ENCODE measurements around the gene ZNF385B.

DNA sequence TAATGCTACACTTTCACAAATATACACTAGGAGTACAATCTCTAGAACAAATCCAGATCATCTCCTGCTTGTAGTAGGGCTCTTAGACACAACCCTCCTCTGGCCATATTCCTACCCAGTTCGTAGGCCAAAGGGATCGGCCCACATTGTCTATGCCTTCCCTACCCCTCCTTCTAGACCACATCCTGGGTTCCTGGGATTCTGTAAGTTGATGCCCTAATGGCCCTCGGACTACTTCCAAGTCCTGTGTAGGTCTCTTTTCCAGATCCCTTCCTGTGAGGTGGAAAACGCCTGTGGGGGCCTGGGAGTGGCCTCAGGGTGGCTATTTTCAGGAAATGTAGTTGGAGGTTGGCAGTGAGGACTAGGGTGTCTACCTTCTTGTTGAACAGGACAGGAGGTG, 289.7 kb downstream of the ZNF385B start:
- TF ChIP-seq, protein P1, sequence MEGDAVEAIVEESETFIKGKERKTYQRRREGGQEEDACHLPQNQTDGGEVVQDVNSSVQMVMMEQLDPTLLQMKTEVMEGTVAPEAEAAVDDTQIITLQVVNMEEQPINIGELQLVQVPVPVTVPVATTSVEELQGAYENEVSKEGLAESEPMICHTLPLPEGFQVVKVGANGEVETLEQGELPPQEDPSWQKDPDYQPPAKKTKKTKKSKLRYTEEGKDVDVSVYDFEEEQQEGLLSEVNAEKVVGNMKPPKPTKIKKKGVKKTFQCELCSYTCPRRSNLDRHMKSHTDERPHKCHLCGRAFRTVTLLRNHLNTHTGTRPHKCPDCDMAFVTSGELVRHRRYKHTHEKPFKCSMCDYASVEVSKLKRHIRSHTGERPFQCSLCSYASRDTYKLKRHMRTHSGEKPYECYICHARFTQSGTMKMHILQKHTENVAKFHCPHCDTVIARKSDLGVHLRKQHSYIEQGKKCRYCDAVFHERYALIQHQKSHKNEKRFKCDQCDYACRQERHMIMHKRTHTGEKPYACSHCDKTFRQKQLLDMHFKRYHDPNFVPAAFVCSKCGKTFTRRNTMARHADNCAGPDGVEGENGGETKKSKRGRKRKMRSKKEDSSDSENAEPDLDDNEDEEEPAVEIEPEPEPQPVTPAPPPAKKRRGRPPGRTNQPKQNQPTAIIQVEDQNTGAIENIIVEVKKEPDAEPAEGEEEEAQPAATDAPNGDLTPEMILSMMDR (IDR thresholded peaks at IDR 0.05) = no peak
- TF ChIP-seq POLR2A (IDR thresholded peaks at IDR 0.05) = no peak

Measured in Peyer's patch (tissue), 4 donors.